ENCODE measurements around the gene SHISA7. TPM values are rescaled to one million over a fixed set of nuclear protein-coding genes. Genes with fewer than 3 reads are reported as not detected.

The SHISA7 gene
- total and polyA plus RNA-seq, 2 of the 4 experiments (the other 2 are of a cell fraction), result not detected

GRCh38 chr19:55482156-55482961 lies 39.3 kb upstream of the SHISA7 start:
- dilution Hi-C loops (cut with HindIII; ENCODE audit: low sequenced_read_pairs, unreplicated experiment) (no loop called here), in situ Hi-C loops (cut with MboI; ENCODE audit: low sequenced_read_pairs) (loop anchor here (25.0 kb wide), 1 partner anchor 1020 kb away; the partner anchor contains the start of genes CDC42EP5 and LENG9), intact Hi-C loops (cut with micrococcal nuclease) (no loop called here)
- no peak overlapping the region for H3K9ac ChIP-seq (ENCODE audit: low read depth, low read length)
- no peak overlapping the region for H3K14ac ChIP-seq (replicated peaks; ENCODE audit: low read depth, low read length)
- no peak overlapping the region for H4K91ac ChIP-seq (ENCODE audit: insufficient read depth, low read depth, low read length)
- 86% methylated on average over 33 of the region's 83 CpGs; no CpG with 5 or more reads in 1 of the 2 experiments for WGBS, 2 experiments (ENCODE audit: extremely low coverage in 2 of 2, insufficient read length in 1 of 2)
- ChIA-PET POLR2A (ENCODE audit: unreplicated experiment) (no interaction called here), CTCF (no interaction called here)
- H3K9me1 ChIP-seq (ENCODE audit: insufficient read depth, low read length), result peaks cover 14% of the 10 kb centered on the region
- no peak overlapping the region for H4K8ac ChIP-seq (ENCODE audit: low read depth in 2 of 2, low read length in 2 of 2)
- ATAC-seq (ENCODE audit: low read depth) (no peak), DNase-seq (no peak)
- peaks cover 19 to 53% of the 10 kb centered on the region in 2 experiments for H3K79me1 ChIP-seq (ENCODE audit: low read depth in 1 of 2, low read length in 2 of 2)
- H3K4ac ChIP-seq (ENCODE audit: low read depth, low read length), result no peak overlapping the region
- no peak overlapping the region for H3K4me2 ChIP-seq (ENCODE audit: low read depth, low read length)
- H3K9me3 ChIP-seq (ENCODE audit: control insufficient read depth, insufficient read depth, low read length), result no peaks in the 10 kb centered on the region
- H4K5ac ChIP-seq (ENCODE audit: low read depth, low read length), result no peak overlapping the region
- H3K36me3 ChIP-seq (ENCODE audit: control insufficient read depth, insufficient read depth, low read length), result peaks cover 12% of the 10 kb centered on the region; the same call in 1 of the 2 replicates
- H3K18ac ChIP-seq (ENCODE audit: low read depth, low read length), result no peak overlapping the region
- no TSS peak for BruUV-seq (replicated peaks)
- no peak for TF ChIP-seq RFX5 (IDR thresholded peaks at IDR 0.05; ENCODE audit: low read depth, low read length)
- no peak for TF ChIP-seq CHD1 (IDR thresholded peaks at IDR 0.05; ENCODE audit: low read depth, low read length)
- no peak for TF ChIP-seq RCOR1 (IDR thresholded peaks at IDR 0.05; ENCODE audit: insufficient replicate concordance, low read length)
- no peak for TF ChIP-seq MAZ (IDR thresholded peaks at IDR 0.05; ENCODE audit: borderline replicate concordance, low read depth, low read length)
- TF ChIP-seq CEBPB (IDR thresholded peaks at IDR 0.05; ENCODE audit: low read depth, low read length), result no peak
- no peak for TF ChIP-seq BHLHE40 (IDR thresholded peaks at IDR 0.05; ENCODE audit: low read depth, low read length)
- TF ChIP-seq FOS (IDR thresholded peaks at IDR 0.05; ENCODE audit: low read depth, low read length), result no peak
- no peak for TF ChIP-seq POLR2A (IDR thresholded peaks at IDR 0.05; ENCODE audit: low read depth, low read length)
- no peak for TF ChIP-seq SMC3 (IDR thresholded peaks at IDR 0.05; ENCODE audit: low read depth, low read length)
- TF ChIP-seq CTCF (conservative IDR thresholded peaks at IDR 0.05; ENCODE audit: low read depth, low read length), result no peak
- no peak overlapping the region for H2AK5ac ChIP-seq (ENCODE audit: low read depth, low read length)
- no peak overlapping the region for H2BK15ac ChIP-seq (ENCODE audit: low read depth, low read length)
- H3K27ac ChIP-seq (ENCODE audit: insufficient read depth, low read length), result no peak overlapping the region
- no peak overlapping the region for H2AFZ ChIP-seq (replicated peaks; ENCODE audit: low read length, poor library complexity)
- H3K4me1 ChIP-seq (ENCODE audit: control insufficient read depth, insufficient read depth, low read length), result peaks cover 23% of the 10 kb centered on the region
- no peaks in the 10 kb centered on the region for H3K27me3 ChIP-seq (ENCODE audit: control insufficient read depth, insufficient read depth, low read length)
- H2BK20ac ChIP-seq (ENCODE audit: low read depth, low read length), result no peak overlapping the region
- H2AK9ac ChIP-seq (replicated peaks; ENCODE audit: low read depth, low read length, poor library complexity), result no peak overlapping the region
- no peak overlapping the region for H3K23ac ChIP-seq (ENCODE audit: low read depth, low read length)
- H2BK5ac ChIP-seq (ENCODE audit: low read depth, low read length, poor library complexity, severe bottlenecking), result no peak overlapping the region
- H3K56ac ChIP-seq (ENCODE audit: extremely low read depth, insufficient read depth, low read length), result no peak overlapping the region
- no peak overlapping the region for H3K4me3 ChIP-seq (ENCODE audit: insufficient read depth, low read depth, low read length)
- no peak overlapping the region for H2BK120ac ChIP-seq (ENCODE audit: low read depth, low read length)
- peaks cover 3% of the 10 kb centered on the region; the same call in 1 of the 2 replicates for H4K20me1 ChIP-seq (ENCODE audit: insufficient read depth, low read length)

All from IMR-90 (cell line).